ENCODE results near the gene CD59.

DNA sequence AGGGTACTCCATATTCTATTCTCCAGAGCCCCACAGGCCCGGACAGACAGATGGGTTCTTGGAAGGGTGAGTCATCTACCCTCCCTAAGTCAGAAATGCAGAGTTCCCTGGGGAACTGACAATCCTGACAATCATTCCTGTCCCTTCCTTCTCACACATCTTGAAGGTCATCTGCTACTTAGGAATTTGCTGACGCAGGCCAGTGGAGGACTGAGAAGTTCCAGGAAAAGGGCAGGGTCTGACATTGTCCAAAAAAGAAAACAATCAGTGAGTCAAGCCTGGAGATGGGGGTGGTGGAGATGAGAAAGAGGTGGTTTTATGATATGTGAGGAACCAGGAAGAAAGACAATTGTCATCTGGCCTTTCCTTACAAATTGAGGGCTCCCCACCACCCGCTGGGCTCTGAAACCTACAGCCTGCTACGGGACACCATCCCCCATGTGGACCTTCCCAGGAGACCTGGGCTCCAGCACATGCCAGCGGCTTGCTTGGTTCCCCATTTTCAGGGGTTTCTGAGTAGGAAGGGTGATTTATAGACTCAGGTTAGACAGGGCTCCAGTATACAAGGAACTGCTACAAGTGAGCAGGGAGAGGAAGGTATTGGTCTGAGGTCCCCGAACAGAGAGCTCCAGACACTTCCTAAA is 12.9 kb downstream of the CD59 start:
- peak; percentile 70 for TF ChIP-seq POLR2A (IDR thresholded peaks at IDR 0.05; ENCODE audit: low read depth, low read length)
- TF ChIP-seq EZH2 (IDR thresholded peaks at IDR 0.05; ENCODE audit: borderline replicate concordance, low read depth, low read length, severe bottlenecking), result no peak
- TF ChIP-seq, protein P1, sequence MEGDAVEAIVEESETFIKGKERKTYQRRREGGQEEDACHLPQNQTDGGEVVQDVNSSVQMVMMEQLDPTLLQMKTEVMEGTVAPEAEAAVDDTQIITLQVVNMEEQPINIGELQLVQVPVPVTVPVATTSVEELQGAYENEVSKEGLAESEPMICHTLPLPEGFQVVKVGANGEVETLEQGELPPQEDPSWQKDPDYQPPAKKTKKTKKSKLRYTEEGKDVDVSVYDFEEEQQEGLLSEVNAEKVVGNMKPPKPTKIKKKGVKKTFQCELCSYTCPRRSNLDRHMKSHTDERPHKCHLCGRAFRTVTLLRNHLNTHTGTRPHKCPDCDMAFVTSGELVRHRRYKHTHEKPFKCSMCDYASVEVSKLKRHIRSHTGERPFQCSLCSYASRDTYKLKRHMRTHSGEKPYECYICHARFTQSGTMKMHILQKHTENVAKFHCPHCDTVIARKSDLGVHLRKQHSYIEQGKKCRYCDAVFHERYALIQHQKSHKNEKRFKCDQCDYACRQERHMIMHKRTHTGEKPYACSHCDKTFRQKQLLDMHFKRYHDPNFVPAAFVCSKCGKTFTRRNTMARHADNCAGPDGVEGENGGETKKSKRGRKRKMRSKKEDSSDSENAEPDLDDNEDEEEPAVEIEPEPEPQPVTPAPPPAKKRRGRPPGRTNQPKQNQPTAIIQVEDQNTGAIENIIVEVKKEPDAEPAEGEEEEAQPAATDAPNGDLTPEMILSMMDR (IDR thresholded peaks at IDR 0.05; ENCODE audit: extremely low read depth in 1 of 2, insufficient read depth in 1 of 2, low read depth in 1 of 2, low read length in 2 of 2), result no peak
- peak; percentile 96 for TF ChIP-seq JUN (IDR thresholded peaks at IDR 0.05; ENCODE audit: borderline replicate concordance, insufficient read depth, insufficient read length, low read depth)
- peak; percentile 90 for TF ChIP-seq FOS (IDR thresholded peaks at IDR 0.05; ENCODE audit: borderline replicate concordance, insufficient read depth, low read length)
- peak; percentile 73 for TF ChIP-seq GATA2 (IDR thresholded peaks at IDR 0.05; ENCODE audit: insufficient read depth, insufficient read length, low read depth, low read length)
- peak; percentile 15 for TF ChIP-seq POLR2AphosphoS5 (IDR thresholded peaks at IDR 0.05; ENCODE audit: insufficient read depth, low read depth, low read length)

Measured in endothelial cell of umbilical vein (primary cell).